HEK293 (cell line): ENCODE data around the gene ZCCHC2.

Source experiments
- CTCF ChIA-PET: fragments of 350-600 bp; formaldehyde crosslinking; extraction: SDS; loops from one replicate; lab custom pipeline; 2021; ENCODE audit warnings: antibody characterized with exemption; lab: Yijun Ruan, JAX
- POLR2A ChIA-PET: fragments of 300-600 bp; formaldehyde crosslinking; extraction: SDS; loops from one replicate; lab custom pipeline; 2020; ENCODE audit warnings: antibody characterized with exemption, inconsistent platforms; lab: Yijun Ruan, JAX
- H3K27ac ChIP-seq: fragments of 200-500 bp; sonication (Bioruptor generic); 2 replicates; pipeline ENCODE4 v1.5.1; 2014; ENCODE audit warnings: low read depth, low read length, control low read depth, inconsistent platforms; ENCODE audit errors: extremely low read depth
- H3K36me3 ChIP-seq, 2 experiments: fragments of 200-500 bp in 1 of 2; sonication (Bioruptor generic) in 1 of 2; 1 replicate in 1 of 2; 2 replicates in 1 of 2; pipeline ENCODE4 v1.5.1; 2014 to 2017; ENCODE audit warnings: inconsistent platforms in 2 of 2, low read length in 2 of 2; ENCODE audit not compliant: control insufficient read depth in 2 of 2, insufficient read depth in 1 of 2
- H3K4me1 ChIP-seq: fragments of 200-500 bp; sonication (Bioruptor generic); 2 replicates; pipeline ENCODE4 v1.5.1; 2014; ENCODE audit warnings: mild to moderate bottlenecking, low read length, inconsistent platforms; ENCODE audit not compliant: control insufficient read depth, insufficient read depth
- H3K4me3 ChIP-seq: 2 replicates; pipeline ENCODE4 v1.5.1; 2011; ENCODE audit warnings: low read depth, mild to moderate bottlenecking, control low read depth, low read length, moderate library complexity
- H3K9me3 ChIP-seq: fragments of 200-500 bp; sonication (Bioruptor generic); 2 replicates; pipeline ENCODE4 v1.5.1; 2014; ENCODE audit warnings: low read depth, low read length, inconsistent platforms; ENCODE audit not compliant: control insufficient read depth, insufficient read depth
- CTCF ChIP-seq: fragments of 450-650 bp; formaldehyde crosslinking; IDR thresholded peaks from 2 replicates; pipeline ENCODE4 v1.5.1; 2016; ENCODE audit warnings: missing biosample characterization, missing genetic modification characterization
- EGR2 ChIP-seq: fragments of 450-650 bp; formaldehyde crosslinking; IDR thresholded peaks from 2 replicates; pipeline ENCODE4 v1.5.1; 2016; ENCODE audit warnings: low read depth, missing biosample characterization, missing genetic modification characterization
- HIC1 ChIP-seq: fragments of 450-650 bp; formaldehyde crosslinking; IDR thresholded peaks from 2 replicates; pipeline ENCODE4 v1.5.1; 2016; ENCODE audit warnings: missing biosample characterization, missing genetic modification characterization
- IKZF3 ChIP-seq: fragments of 450-650 bp; IDR thresholded peaks from 2 replicates; pipeline ENCODE4 v1.5.0; 2018; ENCODE audit warnings: missing biosample characterization, mild to moderate bottlenecking, missing genetic modification characterization, moderate library complexity
- INSM2 ChIP-seq: fragments of 450-650 bp; formaldehyde crosslinking; IDR thresholded peaks from 2 replicates; pipeline ENCODE4 v1.5.1; 2016; ENCODE audit warnings: missing biosample characterization, missing genetic modification characterization
- YY2 ChIP-seq: fragments of 450-650 bp; formaldehyde crosslinking; IDR thresholded peaks from 2 replicates; pipeline ENCODE4 v1.5.1; 2016; ENCODE audit warnings: missing biosample characterization, missing genetic modification characterization
- ZBTB21 ChIP-seq: fragments of 450-650 bp; formaldehyde crosslinking; IDR thresholded peaks from 2 replicates; pipeline ENCODE4 v1.5.1; 2017; ENCODE audit warnings: missing biosample characterization, missing genetic modification characterization
- ZFHX2 ChIP-seq: fragments of 450-650 bp; formaldehyde crosslinking; conservative IDR thresholded peaks from 2 replicates; pipeline ENCODE4 v1.5.1; 2016; ENCODE audit warnings: missing biosample characterization, missing genetic modification characterization
- ZNF157 ChIP-seq: fragments of 450-650 bp; formaldehyde crosslinking; IDR thresholded peaks from 2 replicates; pipeline ENCODE4 v1.5.1; 2016; ENCODE audit warnings: missing biosample characterization, missing genetic modification characterization
- ZNF2 ChIP-seq: fragments of 450-650 bp; formaldehyde crosslinking; IDR thresholded peaks from 2 replicates; pipeline ENCODE4 v1.5.1; 2016; ENCODE audit warnings: missing biosample characterization, missing genetic modification characterization
- ZNF221 ChIP-seq: fragments of 450-650 bp; formaldehyde crosslinking; IDR thresholded peaks from 2 replicates; pipeline ENCODE4 v1.5.1; 2017; ENCODE audit warnings: missing biosample characterization, missing genetic modification characterization, borderline replicate concordance
- ZNF26 ChIP-seq: fragments of 450-650 bp; formaldehyde crosslinking; IDR thresholded peaks from 2 replicates; pipeline ENCODE4 v1.5.1; 2016; ENCODE audit warnings: missing biosample characterization, missing genetic modification characterization
- ZNF280D ChIP-seq: fragments of 450-650 bp; formaldehyde crosslinking; IDR thresholded peaks from 2 replicates; pipeline ENCODE4 v1.5.1; 2016; ENCODE audit warnings: missing biosample characterization, missing genetic modification characterization
- ZNF354C ChIP-seq: fragments of 450-650 bp; formaldehyde crosslinking; IDR thresholded peaks from 2 replicates; pipeline ENCODE4 v1.5.1; 2016; ENCODE audit warnings: missing biosample characterization, missing genetic modification characterization, low read depth, borderline replicate concordance
- ZNF366 ChIP-seq: fragments of 450-650 bp; formaldehyde crosslinking; conservative IDR thresholded peaks from 2 replicates; pipeline ENCODE4 v1.5.1; 2016; ENCODE audit warnings: missing biosample characterization, missing genetic modification characterization
- ZNF510 ChIP-seq: fragments of 450-650 bp; formaldehyde crosslinking; IDR thresholded peaks from 2 replicates; pipeline ENCODE4 v1.5.1; 2018; ENCODE audit warnings: mild to moderate bottlenecking, missing genetic modification characterization, missing biosample characterization; ENCODE audit not compliant: insufficient replicate concordance
- ZNF555 ChIP-seq: fragments of 450-650 bp; formaldehyde crosslinking; conservative IDR thresholded peaks from 2 replicates; pipeline ENCODE4 v1.5.1; 2017; ENCODE audit warnings: missing biosample characterization, mild to moderate bottlenecking, missing genetic modification characterization, inconsistent platforms
- ZNF692 ChIP-seq: fragments of 450-650 bp; formaldehyde crosslinking; IDR thresholded peaks from 2 replicates; pipeline ENCODE4 v1.5.1; 2016; ENCODE audit warnings: missing biosample characterization, missing genetic modification characterization

The ZCCHC2 gene

GRCh38 chr18:62603211-62603610 lies 80.4 kb downstream of the ZCCHC2 start (continued):
- TF ChIP-seq ZNF221 (no peak), ZNF26 (no peak), ZNF366 (tag by site-specific recombination) (no peak), ZNF354C (tag by site-specific recombination) (no peak), HIC1 (no peak), ZNF157 (tag by site-specific recombination) (no peak)

GRCh38 chr18:62603979-62604378 lies 81.2 kb downstream of the ZCCHC2 start:
- Histone ChIP-seq H3K4me3 (no peak overlapping the region), H3K36me3 (no peaks in the 10 kb centered on the region), H3K9me3 (no peaks in the 10 kb centered on the region), H3K27ac (no peak overlapping the region), H3K4me1 (no peaks in the 10 kb centered on the region; the same call in 1 of the 2 replicates)
- peak; percentile 28; the same call in 1 of the 2 replicates for TF ChIP-seq ZFHX2 (tag by site-specific recombination)
- TF ChIP-seq IKZF3 (tag by site-specific recombination): no peak
- no peak for TF ChIP-seq ZNF2
- no peak for TF ChIP-seq HIC1
- no peak for TF ChIP-seq ZNF280D (tag by site-specific recombination)
- ChIA-PET CTCF (interaction anchor here (1.2 to 1.9 kb wide), 2 partner anchors 17 to 18 kb away, joined by 3 to 6 read pairs; no protein-coding TSS in a partner anchor), POLR2A (no interaction called here)

- no peaks in the 10 kb centered on the region for H3K9me3 ChIP-seq
- ChIA-PET POLR2A (interaction anchor here (0.5 kb wide), 1 partner anchor 11 kb away, joined by 3 read pairs; no protein-coding TSS in a partner anchor), CTCF (interaction anchor here (0.5 to 0.9 kb wide), 3 partner anchors 19 to 734 kb away, joined by 3 to 5 read pairs (median 4); no protein-coding TSS in a partner anchor)
- H3K4me3 ChIP-seq: no peak overlapping the region
- H3K36me3 ChIP-seq: no peaks in the 10 kb centered on the region
- H3K4me1 ChIP-seq: no peaks in the 10 kb centered on the region; the same call in 1 of the 2 replicates
- no peak overlapping the region for H3K27ac ChIP-seq
- no peak for TF ChIP-seq EGR2 (tag by site-specific recombination)
- TF ChIP-seq CTCF (tag by site-specific recombination): no peak
- no peak for TF ChIP-seq YY2
- TF ChIP-seq ZNF510 (tag by site-specific recombination): no peak
- TF ChIP-seq ZNF692 (tag by site-specific recombination): no peak
- no peak for TF ChIP-seq INSM2 (tag by site-specific recombination)
- TF ChIP-seq ZBTB21 (tag by site-specific recombination): no peak
- TF ChIP-seq ZNF366 (tag by site-specific recombination): no peak
- no peak for TF ChIP-seq ZNF555 (tag by site-specific recombination)
These were observed 82.9 kb downstream of the ZCCHC2 start for GRCh38 chr18:62605685-62606084.
